ENCODE measurements around the gene PTAR1.

The PTAR1 gene

DNA sequence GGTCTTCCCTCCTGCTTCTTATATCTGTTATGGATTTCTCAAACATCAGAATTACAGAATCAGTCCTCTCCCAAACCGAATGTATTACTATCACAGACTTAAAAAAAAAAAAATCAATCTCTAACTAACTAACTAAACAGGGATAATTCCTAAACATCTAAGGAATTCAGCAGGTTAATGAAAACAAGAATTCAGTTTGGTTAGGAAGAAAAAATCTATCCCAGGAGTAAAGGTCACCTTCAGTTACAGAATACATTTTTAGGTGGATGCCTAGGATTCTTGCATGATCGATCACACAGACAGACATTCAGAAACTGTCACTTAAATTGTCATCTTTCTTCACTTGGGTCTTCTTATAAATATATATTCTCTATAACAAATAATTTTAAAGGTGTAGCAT is 11.5 kb downstream of the PTAR1 start:
- DNase-seq = no peak

DNA sequence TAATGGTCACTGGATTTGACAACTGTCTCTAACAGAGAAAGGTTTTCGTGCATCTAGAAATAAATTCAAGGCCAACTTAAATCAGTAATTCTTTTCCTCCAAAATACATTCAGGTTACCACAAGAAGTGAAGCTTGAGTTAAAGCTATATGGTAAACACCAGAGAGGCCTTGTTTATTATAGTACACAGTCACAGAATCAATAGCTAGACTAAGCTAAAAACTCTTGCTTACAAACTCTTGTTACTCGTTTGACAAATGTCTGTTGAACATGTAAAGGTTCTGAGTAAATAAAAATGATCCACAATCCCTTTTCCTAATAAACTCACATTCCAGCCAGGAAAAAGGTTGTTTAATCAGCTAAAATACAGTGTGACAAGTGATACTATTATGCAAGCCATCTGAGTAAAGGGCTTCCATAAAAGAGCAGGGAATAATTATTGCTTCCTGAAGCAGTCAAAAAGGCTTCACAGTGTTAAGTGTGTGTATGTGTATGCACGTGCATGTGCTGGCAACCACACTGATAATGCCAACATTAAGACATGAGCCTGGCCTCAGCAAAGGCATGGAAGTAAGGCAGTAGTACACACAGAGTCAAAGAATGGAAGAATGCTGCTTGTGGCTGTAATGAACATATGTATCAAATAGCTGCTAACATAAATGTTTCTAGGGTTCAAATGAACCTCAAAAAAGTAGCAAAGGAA is 12.8 kb downstream of the PTAR1 start:
- no peak for DNase-seq

DNA sequence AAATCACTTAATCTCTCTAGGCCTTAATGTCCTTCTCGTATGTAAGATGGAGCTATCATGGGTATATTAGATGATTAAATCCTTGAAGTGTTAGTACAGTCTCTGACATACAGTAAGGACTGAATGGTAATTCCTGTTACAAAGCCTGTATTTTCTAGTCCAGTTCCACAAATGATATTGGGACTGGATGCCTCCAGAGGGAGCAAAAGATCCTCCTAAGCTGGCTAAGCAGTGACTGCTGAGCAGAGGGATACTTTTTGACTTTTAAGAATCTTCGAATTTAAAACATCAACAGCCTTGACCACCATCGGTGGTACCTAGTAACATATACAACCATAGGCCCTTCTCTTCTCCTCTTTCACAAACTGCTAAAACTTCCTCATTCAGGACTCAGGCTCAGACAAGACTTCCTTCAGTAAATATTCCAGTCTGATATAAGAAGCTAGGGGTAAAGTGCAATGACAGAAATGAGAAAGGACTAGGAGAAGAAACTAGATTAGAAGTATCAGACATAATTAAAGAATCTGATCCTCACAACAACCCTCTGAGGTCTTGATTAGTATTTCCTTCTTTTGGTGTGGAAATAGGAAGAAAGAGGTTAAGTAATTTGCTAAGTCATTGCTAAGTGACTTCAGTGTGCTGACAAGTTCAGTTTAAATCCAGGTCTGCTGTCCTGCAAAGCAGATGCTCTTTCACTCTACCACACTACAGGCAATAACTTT is 13.9 kb downstream of the PTAR1 start:
- no peak for DNase-seq

DNA sequence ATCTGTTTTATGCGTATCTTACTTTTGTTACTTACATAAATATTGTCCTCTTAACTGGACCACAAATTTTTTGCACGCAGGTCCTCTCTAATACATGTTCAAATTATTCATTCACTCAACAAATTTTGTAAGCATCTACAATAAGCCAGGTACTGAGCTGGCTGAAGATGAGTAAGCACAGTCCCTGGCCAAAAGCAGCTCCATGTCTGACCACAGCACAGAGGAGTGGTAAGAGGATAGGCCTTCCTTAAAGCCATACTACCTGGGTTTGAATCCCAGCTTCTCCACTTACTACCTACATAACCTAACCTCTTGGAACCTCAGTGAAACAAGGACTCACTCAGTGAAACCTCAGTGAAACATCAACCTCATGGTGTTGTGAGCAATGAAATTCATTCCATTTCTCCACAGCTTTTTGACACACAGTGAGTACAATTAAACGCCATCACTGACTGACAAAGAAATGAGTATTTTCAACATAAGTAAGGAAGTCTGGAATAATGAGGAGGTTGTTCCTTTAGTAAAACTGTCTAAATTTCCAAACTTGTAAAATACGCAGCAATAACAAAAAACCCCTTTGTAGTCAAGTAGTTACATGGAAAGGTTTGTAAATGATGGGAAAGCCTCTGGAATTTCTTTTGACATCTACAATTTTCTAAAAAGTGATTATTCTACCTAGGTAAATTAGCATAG is 15.0 kb downstream of the PTAR1 start:
- DNase-seq = no peak

DNA sequence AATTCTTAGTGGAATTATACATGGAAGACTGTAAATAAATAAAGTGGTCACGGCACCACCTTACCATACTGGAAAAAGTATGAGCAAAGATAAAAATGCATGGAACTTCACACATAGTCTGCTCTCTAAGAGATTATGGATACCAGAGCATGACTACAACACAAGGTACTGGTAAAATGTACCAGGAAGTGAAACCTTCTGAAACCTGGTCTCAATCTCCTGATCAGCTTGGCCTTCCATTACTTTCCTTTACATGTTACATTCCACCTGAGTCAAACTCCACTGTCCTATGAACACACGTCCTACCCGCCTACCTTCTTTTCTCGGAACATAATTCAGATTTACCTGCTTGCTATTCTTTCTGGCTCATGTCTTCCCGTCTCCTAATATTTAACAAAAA is 15.9 kb downstream of the PTAR1 start:
- no peak for DNase-seq

DNA sequence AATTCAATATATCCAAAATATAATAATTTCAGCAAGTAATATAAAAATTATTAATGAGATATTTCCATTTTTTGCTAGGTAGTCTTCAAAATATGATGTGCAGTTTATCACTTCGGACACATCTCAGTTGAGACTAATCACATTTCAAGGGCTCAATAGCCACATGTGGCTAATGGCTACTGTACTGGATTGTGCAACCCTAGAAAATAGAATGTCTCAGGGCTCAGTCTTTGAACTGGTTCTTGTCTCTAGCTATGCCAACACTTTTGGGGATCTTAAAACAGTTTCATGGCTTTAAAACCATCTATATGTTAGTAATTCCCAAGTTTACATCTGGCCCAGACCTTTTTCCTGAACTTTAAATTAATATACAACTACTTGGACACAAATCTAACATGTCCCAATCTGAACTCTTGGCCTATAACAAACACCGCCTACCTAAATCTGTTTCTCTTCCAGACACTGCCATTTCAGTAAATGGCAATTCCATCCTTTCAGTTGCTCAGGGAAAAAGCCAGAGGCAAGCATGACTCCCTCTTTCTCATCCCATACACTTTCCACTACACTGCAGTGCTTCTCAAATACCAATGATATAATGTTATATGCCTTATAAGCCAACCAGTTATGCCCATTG is 18.8 kb downstream of the PTAR1 start:
- no peak for DNase-seq

DNA sequence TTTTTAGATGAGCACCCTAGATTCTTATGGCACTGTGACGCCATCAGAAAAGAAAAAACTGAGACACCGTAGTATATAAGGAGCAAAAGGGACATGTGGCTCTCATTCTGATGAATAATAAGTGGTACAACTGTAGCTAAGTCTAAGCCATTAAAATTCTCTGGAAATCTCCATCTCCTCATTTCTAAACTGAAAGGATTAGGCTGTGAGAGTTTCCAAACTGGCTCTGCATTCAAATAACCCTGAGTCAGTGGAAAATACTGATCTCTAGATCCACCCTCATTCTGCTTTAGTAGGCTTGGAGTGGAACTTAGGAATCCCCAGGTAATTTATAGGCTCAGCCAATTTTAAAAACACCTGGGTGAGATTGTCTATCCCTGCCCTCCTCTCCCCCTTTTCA is 28.5 kb downstream of the PTAR1 start:
- no peak for DNase-seq

DNA sequence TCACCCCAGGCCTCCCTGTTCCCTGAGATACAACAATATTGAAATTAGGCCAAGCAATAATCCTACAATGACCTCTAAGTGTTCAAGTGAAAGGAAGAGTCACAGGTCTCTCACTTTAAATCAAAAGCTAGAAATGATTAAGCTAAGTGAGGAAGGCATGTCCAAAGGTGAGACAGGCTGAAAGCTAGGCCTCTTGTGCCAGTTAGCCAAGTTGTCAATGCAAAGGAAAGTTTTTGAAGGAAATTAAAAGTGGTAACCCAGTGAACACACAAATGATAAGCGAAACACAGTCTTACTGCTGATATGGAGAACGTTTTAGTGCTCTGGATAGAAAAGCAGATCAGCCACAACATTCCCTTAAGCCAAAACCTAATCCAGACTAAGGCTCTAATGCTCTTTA is 39.8 kb downstream of the PTAR1 start:
- no peak for DNase-seq

DNA sequence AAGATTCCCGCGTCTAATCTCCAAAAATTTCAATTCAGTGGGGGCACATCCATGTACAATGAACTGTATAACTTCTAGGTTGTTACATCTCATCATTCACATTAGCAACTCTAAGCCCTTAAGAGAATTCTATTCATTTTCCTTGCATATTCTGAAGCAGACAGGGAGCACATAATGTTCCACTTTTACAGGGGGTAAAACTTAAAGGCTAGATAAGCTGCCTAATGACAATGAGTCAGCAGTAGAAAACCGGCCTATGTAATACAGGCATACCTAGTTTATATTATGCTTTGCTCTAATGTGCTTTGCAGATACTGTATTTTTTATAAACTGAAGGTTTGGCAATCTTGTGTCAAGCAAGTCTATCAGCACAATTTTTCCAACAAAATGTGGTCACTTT is 40.4 kb downstream of the PTAR1 start:
- no peak for DNase-seq

DNA sequence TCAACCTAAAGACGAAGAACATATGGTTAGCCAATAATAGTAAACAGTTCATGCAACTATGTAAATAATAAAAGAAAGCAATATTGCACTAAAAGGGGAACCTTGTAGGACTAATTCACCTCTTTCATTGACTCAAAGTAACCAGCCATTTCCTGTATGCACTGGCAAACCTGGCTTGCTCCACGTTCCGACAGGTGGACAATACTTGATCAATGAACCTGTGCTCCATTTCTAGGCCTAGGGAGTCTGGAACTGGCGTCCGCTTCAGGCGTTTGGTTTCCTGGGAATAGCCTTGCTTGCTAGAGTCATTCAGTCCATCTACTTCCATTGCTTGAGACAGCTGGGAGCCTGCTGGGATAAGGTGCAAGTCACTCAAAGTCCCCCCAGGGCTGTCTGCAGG is 41.6 kb downstream of the PTAR1 start:
- DNase-seq = no peak

DNA sequence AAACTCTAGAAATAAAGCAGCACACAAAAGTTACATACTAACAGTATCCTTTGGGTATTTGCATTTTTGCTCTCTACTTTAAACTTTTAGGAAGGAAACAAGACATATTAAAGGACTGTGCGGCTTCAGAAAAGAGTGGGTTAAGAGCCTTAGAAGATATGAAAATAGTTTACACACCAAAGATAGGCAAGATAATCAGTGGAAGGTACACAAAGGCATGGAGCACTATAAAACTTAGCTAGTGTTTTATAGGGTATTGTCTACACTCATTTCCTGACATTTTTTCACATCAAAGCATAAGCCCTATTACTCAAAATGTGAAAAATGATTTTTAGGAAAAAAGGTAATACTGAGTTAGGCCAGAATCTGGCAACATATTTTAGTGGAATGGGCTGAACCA is 44.0 kb downstream of the PTAR1 start:
- DNase-seq = no peak

DNA sequence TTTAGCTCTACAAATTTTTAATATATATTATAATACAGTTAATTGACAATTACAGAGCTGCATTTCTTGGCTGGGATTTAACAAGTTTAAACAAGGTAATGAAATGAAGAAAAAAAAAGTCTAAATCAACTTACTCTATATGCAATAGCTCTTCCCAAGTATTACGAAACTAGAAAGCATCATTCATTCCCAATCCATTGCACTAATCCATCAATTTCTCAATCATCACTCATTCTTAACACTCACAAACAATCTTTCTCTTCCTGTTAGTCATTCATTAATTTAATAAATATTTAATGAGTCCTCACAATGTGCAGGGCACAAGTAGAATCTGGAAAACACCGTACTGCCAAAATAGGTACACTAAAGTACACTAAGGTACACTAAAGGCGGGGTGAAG is 44.7 kb downstream of the PTAR1 start:
- no peak for DNase-seq

DNA sequence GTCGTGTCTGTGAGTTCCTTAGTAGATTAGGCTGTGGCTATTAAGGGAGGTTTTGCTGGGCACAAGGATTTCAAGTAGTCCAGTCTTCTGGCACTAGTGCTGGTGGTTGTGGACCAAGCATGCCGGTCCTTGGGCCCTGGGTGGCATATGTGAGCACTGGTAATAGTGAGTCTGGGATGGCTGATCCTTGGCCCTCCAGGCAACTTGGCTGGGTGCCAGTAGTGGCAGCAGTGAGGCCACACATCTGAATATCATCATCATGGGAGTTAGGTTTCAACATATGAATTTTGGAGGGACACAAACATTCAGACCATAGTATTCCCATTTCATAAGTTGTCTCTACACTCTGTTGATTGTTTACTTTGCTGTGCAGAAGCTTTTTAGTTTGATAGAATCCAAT is 62.3 kb downstream of the PTAR1 start:
- no peak for DNase-seq

DNA sequence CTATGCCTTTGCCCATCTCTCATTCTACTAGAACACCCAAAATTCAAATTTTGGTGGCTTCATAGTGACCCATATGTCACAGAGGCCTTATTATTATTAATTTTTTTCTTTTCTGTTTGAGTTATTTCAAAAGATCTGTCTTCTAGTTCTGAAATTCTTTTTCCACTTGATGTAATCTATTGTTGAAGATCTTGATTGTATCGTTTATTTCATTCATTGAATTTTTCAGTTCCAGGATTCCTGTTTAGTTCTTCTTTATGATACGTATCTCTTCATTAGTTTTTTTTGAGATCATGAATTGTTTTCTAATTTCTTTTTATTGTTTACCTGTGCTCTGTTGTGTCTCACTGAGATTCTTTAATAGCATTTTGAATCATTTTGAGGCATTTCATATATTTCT is 63.0 kb downstream of the PTAR1 start:
- no peak for DNase-seq

DNA sequence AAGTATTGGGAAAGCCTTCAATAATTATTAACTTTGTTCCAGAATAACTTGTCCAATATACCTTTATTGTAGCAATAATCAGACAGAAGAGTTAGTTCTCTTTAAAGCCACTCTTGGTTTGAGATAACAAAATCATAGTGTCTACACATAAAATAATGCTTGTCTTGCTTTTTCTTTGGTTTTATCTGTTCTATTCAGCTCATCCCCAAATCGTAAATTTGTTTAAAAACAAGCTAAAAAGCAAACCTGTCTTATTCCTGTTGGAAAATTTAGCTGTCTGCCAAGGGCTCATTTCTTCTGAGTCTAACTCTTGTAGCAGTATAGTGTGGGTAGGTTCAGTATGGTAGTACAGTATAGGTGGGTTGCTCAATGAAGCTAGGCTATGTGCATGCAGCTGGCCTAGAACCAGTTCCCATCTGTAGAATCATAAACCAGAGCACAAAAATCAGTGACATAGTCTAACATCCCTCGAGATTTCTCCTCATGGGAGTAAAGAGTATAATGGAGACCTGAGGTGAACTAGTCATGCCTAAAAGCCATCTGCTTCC is 69.7 kb downstream of the PTAR1 start:
- DNase-seq = no peak

DNA sequence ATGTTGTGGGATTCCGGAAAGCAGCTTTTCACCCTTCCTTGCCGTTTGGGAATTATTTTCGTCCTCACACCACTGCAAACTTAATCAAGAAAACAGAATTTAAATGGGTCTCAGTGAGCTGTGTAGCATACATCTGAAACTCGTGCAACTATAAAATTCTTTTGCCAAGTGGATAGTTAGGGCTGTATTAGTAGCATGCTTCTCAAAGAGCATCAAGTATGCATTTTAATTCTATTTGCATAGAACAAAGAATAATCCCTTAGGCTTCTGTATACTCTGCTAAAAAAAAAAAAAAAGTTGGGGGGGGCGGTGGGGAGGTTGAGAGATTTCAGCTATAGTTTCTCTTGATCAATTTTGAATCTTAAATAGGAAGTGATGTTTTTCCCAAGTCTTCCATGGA is 75.9 kb downstream of the PTAR1 start:
- DNase-seq = no peak

DNA sequence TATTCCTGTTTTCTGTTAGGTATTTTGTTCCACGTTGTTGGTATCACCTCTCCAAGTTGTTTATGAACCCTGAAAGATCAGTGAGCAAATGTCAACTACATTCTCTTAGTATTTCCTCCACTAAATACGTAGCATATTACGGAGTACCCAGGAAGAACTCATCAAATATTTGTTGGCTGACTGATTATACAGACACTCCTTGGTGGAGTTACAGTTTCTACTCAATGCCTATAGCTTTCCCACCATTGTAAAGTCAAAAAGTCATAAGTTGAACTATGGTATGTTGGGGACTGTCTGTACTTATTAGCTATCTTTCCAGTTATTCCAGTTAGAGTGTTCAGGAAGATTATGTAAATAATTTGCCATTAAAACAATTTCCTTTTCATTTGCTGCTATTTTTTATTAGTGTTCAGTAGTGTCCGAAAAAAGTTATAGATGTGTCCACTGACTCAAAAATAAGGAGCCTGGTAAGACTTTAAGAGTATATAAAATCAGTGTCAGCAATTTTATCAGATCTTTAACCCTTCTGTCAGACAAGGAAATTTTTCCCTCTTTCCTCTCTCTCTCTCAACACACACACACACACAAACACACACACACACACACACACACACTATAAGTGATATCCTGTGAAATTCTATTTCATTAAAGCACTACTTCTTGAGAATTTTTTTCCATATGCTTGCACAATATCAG is 80.8 kb downstream of the PTAR1 start:
- no peak for DNase-seq

DNA sequence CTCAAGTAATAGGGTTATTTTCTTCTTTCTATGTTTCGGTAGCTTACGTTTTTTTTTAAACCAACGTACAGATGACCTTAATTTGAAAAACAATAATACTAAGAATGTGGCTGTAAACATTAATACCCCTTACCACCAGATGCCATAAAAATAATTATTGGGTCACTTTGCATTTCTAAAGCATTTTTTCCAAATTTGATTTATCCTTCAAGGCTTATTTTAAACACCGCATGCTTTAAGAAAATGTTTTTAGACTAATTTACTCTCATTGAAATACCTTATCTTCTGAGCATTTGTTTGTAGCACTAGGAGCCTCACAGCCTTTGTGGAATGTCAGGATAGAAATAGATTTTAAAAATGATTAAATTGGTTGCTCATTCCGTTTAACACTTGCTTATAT is 81.9 kb downstream of the PTAR1 start:
- no peak for DNase-seq

DNA sequence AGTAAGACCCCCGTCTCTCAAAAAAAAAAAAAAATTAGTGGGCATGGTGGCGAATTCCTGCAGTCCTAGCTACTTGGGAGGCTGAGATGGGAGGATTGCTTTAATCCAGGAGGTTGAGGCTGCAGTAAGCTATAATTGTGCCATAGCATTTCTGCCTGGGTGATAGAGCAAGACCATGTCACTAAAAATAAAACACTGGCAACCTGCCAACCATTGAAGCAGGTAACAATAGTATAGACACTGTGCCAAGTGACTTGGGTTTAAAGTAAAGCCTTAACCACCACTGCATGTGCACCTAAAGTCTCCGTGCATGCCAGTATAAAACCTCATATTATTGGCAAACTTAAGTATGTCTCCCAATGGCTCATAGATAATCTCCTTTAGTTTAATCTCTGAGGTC is 84.2 kb downstream of the PTAR1 start:
- DNase-seq = no peak

DNA sequence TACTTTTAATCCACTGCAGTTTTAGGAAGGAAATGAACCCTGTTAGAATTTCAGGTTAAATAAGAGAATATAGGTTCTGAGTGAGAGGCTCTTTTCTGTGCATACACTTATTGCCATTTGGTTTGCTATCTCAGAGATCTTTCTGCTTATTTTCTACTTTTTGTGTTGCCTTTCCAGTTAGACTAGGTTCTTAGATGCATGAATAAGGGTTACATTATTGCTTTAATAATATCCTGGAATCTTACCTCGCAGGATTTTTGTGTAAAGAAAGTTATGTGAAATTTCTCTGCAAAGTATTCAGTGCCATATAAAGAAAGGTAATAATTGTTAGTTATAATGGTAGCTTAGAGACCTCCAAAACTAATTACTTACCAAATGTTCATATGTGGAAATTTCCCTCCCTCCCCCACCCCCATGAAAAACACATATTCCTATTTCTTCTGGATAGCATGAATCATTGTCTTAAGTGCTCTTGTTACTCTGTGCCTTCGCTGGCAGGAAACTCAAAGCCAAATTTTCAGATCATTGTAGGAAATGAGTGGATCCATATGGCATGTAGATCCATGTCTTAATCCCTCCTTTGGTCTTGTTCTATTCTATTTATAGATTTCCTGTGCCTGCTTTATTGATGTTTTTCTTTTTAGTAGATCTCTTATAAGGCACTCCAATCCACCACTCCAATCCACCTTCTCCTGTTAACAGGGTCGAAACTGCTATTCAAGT is 84.9 kb downstream of the PTAR1 start:
- DNase-seq = no peak

DNA sequence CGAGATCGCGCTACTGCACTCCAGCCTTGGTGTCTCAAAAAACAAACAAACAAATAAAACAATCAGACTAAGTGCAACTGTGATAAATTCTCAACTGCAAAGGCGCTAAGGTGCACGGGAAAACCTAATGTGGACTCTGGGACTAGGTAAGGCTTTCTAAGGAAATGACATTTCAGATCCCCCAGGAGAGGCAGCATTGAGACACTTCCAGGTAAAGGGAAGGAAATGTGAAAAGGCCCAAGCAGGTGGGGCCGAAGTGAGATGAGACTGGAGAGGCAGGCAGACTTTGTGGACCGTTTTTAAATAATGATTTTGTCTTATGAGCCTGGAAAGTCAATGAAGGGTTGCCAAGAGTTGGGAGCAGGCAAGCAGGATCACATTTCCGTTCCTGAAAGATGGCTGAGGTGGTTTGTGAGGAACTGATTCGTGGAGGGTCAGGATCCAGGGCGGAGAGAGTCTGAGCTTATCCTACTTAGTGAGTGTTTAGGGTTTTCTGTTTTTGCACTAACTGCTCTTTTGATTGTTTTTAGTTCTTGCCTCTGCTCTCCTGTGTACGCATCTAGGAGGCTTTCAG is 85.6 kb downstream of the PTAR1 start:
- no peak for DNase-seq

DNA sequence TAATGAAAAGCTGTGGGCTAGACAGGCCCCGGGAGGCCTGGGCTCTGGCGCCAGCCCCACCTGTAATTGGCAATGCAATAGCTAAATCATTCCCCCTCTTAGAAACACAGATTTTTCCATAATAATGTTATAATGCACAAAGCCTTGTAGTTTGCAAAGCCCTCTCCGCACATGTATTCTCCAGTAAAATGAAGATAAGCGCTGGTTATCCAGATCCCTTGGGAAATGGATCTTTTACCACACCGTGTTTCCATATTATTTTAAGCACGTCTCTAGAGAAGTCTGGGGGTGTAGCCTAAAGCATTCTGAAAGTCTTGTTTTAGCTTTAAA is 86.5 kb downstream of the PTAR1 start:
- DNase-seq = peak; percentile 73

Data from NCI-H1694 treated with DMSO at 0.1 percent for 48 hours (cell line).